Measurements from ENCODE around the gene APOL3. TPM values are rescaled to one million over a fixed set of nuclear protein-coding genes. Genes with fewer than 3 reads are reported as not detected.
"Not testable (repeated sequence)": the region's sequence is repeated elsewhere in the genome, so short reads cannot be mapped to it uniquely, and the experiment has no call there.

The APOL3 gene
- total and polyA plus RNA-seq, 9 donors = 15.4 to 62.1 (median 19.4) TPM

DNA sequence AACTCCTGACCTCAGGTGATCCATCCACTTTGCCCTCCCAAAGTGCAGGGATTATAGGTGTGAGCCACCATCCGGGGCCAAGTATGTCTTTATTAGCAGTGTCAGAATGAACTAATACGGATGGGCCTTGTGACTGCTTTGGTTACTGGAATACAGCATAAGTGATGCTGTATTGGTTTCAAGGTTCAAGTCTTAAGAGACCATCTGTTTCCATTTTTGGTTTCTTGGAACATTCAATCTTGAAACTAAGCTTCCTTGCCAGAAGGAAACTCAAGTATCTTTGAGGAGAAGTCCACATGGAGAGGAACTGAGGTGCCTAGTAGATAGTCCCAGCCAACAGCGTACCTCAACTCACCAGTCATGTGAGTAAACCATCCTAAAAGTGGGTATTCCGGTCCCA lies 58.8 kb downstream of the APOL3 start:
- no peaks in the 10 kb centered on the region for H3K9me3 ChIP-seq
- DNase-seq = no peak
- no peaks in the 10 kb centered on the region for H3K4me1 ChIP-seq (ENCODE audit: insufficient read depth)
- intact Hi-C loops (cut with DNase I) = no loop called here
- H3K36me3 ChIP-seq = no peaks in the 10 kb centered on the region
- H3K4me3 ChIP-seq = no peak overlapping the region
- WGBS, 3 donors = 91 to 94% (median 93%) methylated on average over 4 of the region's 4 CpGs
- no peak overlapping the region for H3K27ac ChIP-seq
- TF ChIP-seq POLR2A (IDR thresholded peaks at IDR 0.05) = no peak
- TF ChIP-seq, protein P1, sequence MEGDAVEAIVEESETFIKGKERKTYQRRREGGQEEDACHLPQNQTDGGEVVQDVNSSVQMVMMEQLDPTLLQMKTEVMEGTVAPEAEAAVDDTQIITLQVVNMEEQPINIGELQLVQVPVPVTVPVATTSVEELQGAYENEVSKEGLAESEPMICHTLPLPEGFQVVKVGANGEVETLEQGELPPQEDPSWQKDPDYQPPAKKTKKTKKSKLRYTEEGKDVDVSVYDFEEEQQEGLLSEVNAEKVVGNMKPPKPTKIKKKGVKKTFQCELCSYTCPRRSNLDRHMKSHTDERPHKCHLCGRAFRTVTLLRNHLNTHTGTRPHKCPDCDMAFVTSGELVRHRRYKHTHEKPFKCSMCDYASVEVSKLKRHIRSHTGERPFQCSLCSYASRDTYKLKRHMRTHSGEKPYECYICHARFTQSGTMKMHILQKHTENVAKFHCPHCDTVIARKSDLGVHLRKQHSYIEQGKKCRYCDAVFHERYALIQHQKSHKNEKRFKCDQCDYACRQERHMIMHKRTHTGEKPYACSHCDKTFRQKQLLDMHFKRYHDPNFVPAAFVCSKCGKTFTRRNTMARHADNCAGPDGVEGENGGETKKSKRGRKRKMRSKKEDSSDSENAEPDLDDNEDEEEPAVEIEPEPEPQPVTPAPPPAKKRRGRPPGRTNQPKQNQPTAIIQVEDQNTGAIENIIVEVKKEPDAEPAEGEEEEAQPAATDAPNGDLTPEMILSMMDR (IDR thresholded peaks at IDR 0.05) = no peak
- TF ChIP-seq EP300 (IDR thresholded peaks at IDR 0.05) = no peak
- H3K27me3 ChIP-seq = no peaks in the 10 kb centered on the region

DNA sequence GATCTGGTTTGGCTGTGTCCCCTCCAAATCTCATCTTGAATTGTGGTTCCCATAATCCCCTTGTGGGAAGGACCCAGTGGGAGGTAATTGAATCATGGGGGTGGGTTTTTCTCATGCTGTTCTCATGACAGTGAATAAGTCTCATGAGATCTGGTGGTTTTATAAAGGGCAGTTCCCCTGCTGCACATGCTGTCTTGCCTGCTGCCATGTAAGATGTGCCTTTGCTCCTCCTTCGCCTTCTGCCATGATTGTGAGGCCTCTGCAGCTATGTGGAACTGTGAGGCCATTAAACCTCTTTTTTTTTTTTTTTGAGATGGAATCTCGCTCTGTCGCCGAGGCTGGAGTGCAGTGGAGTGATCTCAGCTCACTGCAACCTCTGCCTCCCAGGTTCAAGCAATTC lies 59.6 kb downstream of the APOL3 start:
- WGBS, 3 donors = 95 to 100% (median 95%) methylated on average over 4 of the region's 4 CpGs
- H3K27ac ChIP-seq; DNase-seq; H3K27me3 ChIP-seq; intact Hi-C loops (cut with DNase I); H3K4me1 ChIP-seq (ENCODE audit: insufficient read depth); H3K4me3 ChIP-seq; H3K36me3 ChIP-seq; H3K9me3 ChIP-seq: not testable (repeated sequence)

DNA sequence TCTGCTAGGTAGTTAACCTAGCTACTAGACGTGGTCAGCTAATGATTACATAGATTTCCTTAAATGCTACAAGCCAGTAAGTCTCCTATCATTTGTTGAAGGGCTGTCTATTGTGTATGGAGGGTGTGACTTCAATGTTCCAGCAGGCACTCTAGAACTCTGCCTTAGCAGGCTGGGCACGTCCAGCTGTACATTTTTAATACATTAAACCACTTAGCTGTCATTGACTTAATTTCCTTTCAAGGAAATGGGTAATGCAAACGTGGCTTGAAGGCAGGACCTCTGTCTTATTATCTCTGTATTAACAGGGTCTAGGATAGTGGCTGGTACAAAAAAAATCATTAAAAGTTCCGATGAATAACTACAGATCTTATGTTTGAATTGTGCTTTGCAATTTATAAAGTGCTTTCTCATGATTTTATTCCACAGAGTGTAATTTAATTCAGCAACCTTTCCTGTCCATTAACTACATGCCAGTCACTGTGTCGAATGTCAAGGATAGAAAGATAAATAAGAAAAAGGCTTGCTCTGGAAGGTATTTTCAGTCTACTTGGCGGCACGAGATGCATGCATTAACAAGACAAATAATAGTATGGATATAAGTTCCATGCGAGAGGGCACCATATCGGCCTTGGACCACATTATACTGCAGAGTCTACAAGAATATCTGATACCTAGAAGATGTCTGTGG lies 60.3 kb downstream of the APOL3 start:
- DNase-seq = no peak
- Histone ChIP-seq H3K4me1 (ENCODE audit: insufficient read depth) (no peaks in the 10 kb centered on the region), H3K27me3 (no peaks in the 10 kb centered on the region), H3K9me3 (no peaks in the 10 kb centered on the region), H3K4me3 (no peak overlapping the region), H3K27ac (no peak overlapping the region), H3K36me3 (no peaks in the 10 kb centered on the region)
- 81 to 84% (median 84%) methylated on average over 9 of the region's 9 CpGs for WGBS, 3 donors
- TF ChIP-seq EP300 (IDR thresholded peaks at IDR 0.05) (no peak), POLR2A (IDR thresholded peaks at IDR 0.05) (no peak)
- TF ChIP-seq, protein P1 (IDR thresholded peaks at IDR 0.05) = no peak
- intact Hi-C loops (cut with DNase I) = no loop called here

DNA sequence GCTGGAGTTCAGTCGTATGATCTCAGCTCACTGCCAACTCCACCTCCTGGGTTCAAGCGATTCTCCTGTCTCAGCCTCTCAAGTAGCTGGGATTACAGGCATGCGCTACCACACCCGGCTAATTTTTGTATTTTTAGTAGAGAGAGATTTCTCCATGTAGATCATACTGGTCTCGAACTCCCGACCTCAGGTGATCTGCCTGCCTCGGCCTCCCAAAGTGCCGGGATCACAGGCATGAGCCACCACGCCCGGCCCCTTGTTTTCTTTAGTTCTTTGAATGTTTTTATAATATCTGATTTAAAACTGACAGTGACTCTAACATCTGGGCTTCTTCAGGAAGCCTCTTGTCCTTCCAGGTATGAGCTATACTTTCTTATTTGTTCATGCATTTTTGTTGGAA lies 61.0 kb downstream of the APOL3 start:
- H3K4me3 ChIP-seq; H3K36me3 ChIP-seq; H3K4me1 ChIP-seq (ENCODE audit: insufficient read depth); H3K27ac ChIP-seq; intact Hi-C loops (cut with DNase I); H3K9me3 ChIP-seq; H3K27me3 ChIP-seq: not testable (repeated sequence)
- WGBS, 3 donors = 87 to 90% (median 88%) methylated on average over 10 of the region's 10 CpGs
- DNase-seq = peak in 1 of 5 donors; percentile 3

DNA sequence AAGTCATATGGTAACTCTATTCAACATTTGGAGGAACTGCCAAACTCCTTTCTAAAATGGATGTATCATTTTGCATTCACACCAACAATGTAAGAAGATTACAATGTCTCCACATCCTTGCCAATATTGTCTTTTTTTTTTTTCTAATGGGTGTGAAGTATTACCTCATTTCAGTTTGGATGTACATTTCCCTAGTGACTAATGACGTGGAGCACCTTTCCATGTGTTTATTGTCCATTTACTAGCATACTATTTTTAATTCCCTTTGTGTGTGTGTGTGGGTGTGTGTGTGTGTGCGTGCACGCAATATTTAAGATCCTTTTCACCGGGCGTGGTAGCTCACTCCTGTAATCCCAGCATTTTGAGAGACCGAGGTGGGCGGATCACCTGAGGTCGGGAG lies 62.7 kb downstream of the APOL3 start:
- Histone ChIP-seq H3K9me3 (no peaks in the 10 kb centered on the region), H3K36me3 (no peaks in the 10 kb centered on the region), H3K4me3 (no peak overlapping the region), H3K4me1 (ENCODE audit: insufficient read depth) (no peaks in the 10 kb centered on the region), H3K27me3 (no peaks in the 10 kb centered on the region), H3K27ac (no peak overlapping the region)
- DNase-seq = no peak
- no peak for TF ChIP-seq POLR2A (IDR thresholded peaks at IDR 0.05)
- TF ChIP-seq, protein P1 (IDR thresholded peaks at IDR 0.05) = no peak
- no peak for TF ChIP-seq EP300 (IDR thresholded peaks at IDR 0.05)
- intact Hi-C loops (cut with DNase I) = no loop called here
- WGBS, 3 donors = 88 to 92% (median 89%) methylated on average over 8 of the region's 8 CpGs

DNA sequence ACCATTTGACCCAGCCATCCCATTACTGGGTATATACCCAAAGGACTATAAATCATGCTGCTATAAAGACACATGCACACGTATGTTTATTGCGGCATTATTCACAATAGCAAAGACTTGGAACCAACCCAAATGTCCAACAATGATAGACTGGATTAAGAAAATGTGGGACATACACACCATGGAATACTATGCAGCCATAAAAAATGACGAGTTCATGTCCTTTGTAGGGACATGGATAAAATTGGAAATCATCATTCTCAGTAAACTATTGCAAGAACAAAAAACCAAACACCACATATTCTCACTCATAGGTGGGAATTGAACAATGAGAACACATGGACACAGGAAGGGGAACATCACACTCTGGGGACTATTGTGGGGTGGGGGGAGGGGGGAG lies 69.8 kb downstream of the APOL3 start:
- H3K36me3 ChIP-seq; H3K4me3 ChIP-seq; H3K27me3 ChIP-seq; intact Hi-C loops (cut with DNase I); H3K9me3 ChIP-seq; H3K27ac ChIP-seq; DNase-seq; H3K4me1 ChIP-seq (ENCODE audit: insufficient read depth): not testable (repeated sequence)
- 75 to 100% (median 100%) methylated on average over 1 of the region's 3 CpGs for whole genome bisulfite sequencing, 3 donors

Other genes starting within 250 kb of the APOL3 start
- 100 to 1,000 TPM in 5 of 7 donors, 10 to 100 TPM in 2; 71.1 to 137 (median 128) TPM for gene RBFOX2, start 131.9 kb downstream of the APOL3 start, total RNA-seq
- gene RBFOX2, start 131.9 kb downstream of the APOL3 start, polyA plus RNA-seq = 100 to 1,000 TPM in 1 of 2 donors, 10 to 100 TPM in 1; 68.7 to 140 TPM
- gene APOL4, start 41.1 kb upstream of the APOL3 start, total RNA-seq = 10 to 100 TPM in 3 of 7 donors, 1 to 10 TPM in 2, under 1 TPM in 2; 0.31 to 18.6 (median 7.3) TPM
- gene APOL4, start 41.1 kb upstream of the APOL3 start, polyA plus RNA-seq = 1 to 10 TPM; 5.6 to 8.5 TPM
- 10 to 100 TPM; 21.8 to 38.1 (median 28.2) TPM for gene APOL2, start 78.8 kb upstream of the APOL3 start, total RNA-seq
- 10 to 100 TPM; 13.6 to 33.7 TPM for gene APOL2, start 78.8 kb upstream of the APOL3 start, polyA plus RNA-seq
- 10 to 100 TPM; 11.4 to 59.3 (median 34.4) TPM for gene APOL1, start 92.4 kb upstream of the APOL3 start, total RNA-seq
- gene APOL1, start 92.4 kb upstream of the APOL3 start, polyA plus RNA-seq = 10 to 100 TPM; 26.5 to 75.9 TPM
- 100 to 1,000 TPM; 128 to 452 (median 348) TPM for gene MYH9, start 227.2 kb upstream of the APOL3 start, total RNA-seq
- 100 to 1,000 TPM; 196 to 530 TPM for gene MYH9, start 227.2 kb upstream of the APOL3 start, polyA plus RNA-seq

All from ovary (tissue), 9 donors.